ENCODE data around the gene GNAI2. TPM values are rescaled to one million over a fixed set of nuclear protein-coding genes. Genes with fewer than 3 reads are reported as not detected.
A peak's percentile ranks its signal among the peaks of the same experiment; 100 is the strongest.

GNAI2 gene
- total RNA-seq, 1 experiment from 2014 or later = 185 TPM

- TF ChIP-seq ERG (CRISPR knock-in tag; IDR thresholded peaks at IDR 0.05) = no peak
- no peak for TF ChIP-seq GTF2I (CRISPR knock-in tag; conservative IDR thresholded peaks at IDR 0.05)
- TF ChIP-seq MAX (CRISPR knock-in tag; IDR thresholded peaks at IDR 0.05) = peak; percentile 50; the same call in 1 of the 2 replicates
- peak; percentile 84; the same call in 1 of the 2 replicates for TF ChIP-seq HMGA2 (CRISPR knock-in tag; IDR thresholded peaks at IDR 0.05)
- TF ChIP-seq ZNF281 (CRISPR knock-in tag; IDR thresholded peaks at IDR 0.05) = no peak
These were observed 37.1 kb downstream of the GNAI2 start (continued) for GRCh38 chr3:50272911-50273688.

- H3K36me3 Mint-ChIP-seq = no peaks in the 10 kb centered on the region
- H3K27me3 Mint-ChIP-seq (ENCODE audit: low read depth) = peaks cover 59% of the 10 kb centered on the region
- ChIA-PET POLR2A (no interaction called here), CTCF (interaction anchor here (2.5 to 12.5 kb wide), 6 partner anchors 9 to 80 kb away, joined by 18 to 145 read pairs (median 46); partner anchors contain the start of genes GNAT1 and HYAL2)
- H3K4me1 Mint-ChIP-seq = peaks cover 32% of the 10 kb centered on the region
- TF ChIP-seq FOXJ3 (CRISPR knock-in tag; IDR thresholded peaks at IDR 0.05; ENCODE audit: borderline replicate concordance) = no peak
- TF ChIP-seq PREB (CRISPR knock-in tag; IDR thresholded peaks at IDR 0.05; ENCODE audit: borderline replicate concordance) = no peak
- no peak for TF ChIP-seq ZNF396 (CRISPR knock-in tag; IDR thresholded peaks at IDR 0.05; ENCODE audit: borderline replicate concordance)
- TF ChIP-seq TCF7 (CRISPR knock-in tag; IDR thresholded peaks at IDR 0.05; ENCODE audit: low read depth) = no peak
- no peak for TF ChIP-seq ERG (CRISPR knock-in tag; IDR thresholded peaks at IDR 0.05)
- no peak for TF ChIP-seq KAT7 (CRISPR knock-in tag; IDR thresholded peaks at IDR 0.05; ENCODE audit: borderline replicate concordance)
- TF ChIP-seq STAT6 (CRISPR knock-in tag; conservative IDR thresholded peaks at IDR 0.05; ENCODE audit: low read depth) = no peak
- TF ChIP-seq NR2C2 (CRISPR knock-in tag; IDR thresholded peaks at IDR 0.05) = no peak
- no peak for TF ChIP-seq ESRRA (CRISPR knock-in tag; IDR thresholded peaks at IDR 0.05; ENCODE audit: borderline replicate concordance)
- TF ChIP-seq NFYB (CRISPR knock-in tag; conservative IDR thresholded peaks at IDR 0.05; ENCODE audit: low read depth) = no peak
- no peak for TF ChIP-seq ZNF232 (CRISPR knock-in tag; IDR thresholded peaks at IDR 0.05)
- H3K4me3 Mint-ChIP-seq = peak overlapping the region; percentile 80; the same call in 1 of the 2 replicates
- ATAC-seq = no peak
- no peak overlapping the region for H3K27ac Mint-ChIP-seq
- no peaks in the 10 kb centered on the region for H3K9me3 Mint-ChIP-seq
- DNase-seq (ENCODE audit: low spot score) = no peak
These were observed 37.7 kb downstream of the GNAI2 start for GRCh38 chr3:50273689-50274065.

All from WTC11 (cell line).